Caco-2 (cell line): Measurements from ENCODE around the gene GALNS. TPM values are rescaled to one million over a fixed set of nuclear protein-coding genes. Genes with fewer than 3 reads are reported as not detected.

Experiments used
- BruUV-seq: library from RNA; stranded (reverse); fragments of 400-500 nt; replicated peaks from 2 replicates; lab custom pipeline; 2021; lab: Mats Ljungman, UMichigan
- CTCF ChIA-PET: fragments of 300-600 bp; sonication (Branson Sonifier 250); formaldehyde crosslinking; loops from one replicate; lab custom pipeline; 2022; ENCODE audit warnings: antibody characterized with exemption; lab: Charles Lee
- POLR2A ChIA-PET: fragments of 300-600 bp; sonication (Branson Sonifier 250); formaldehyde crosslinking; loops from one replicate; lab custom pipeline; 2022; ENCODE audit warnings: antibody characterized with exemption; lab: Charles Lee
- DNase-seq, 2 experiments: peaks; one replicate each; pipeline versions ENCODE4 v3.0.0 to v3.0.0-alpha.2; 2020 to 2022
- H3K27me3 ChIP-seq: replicated peaks from 2 replicates; pipeline ENCODE4 v1.6.0; 2011; ENCODE audit warnings: low read length; ENCODE audit not compliant: control insufficient read depth, insufficient read depth
- H3K36me3 ChIP-seq: 2 replicates; pipeline ENCODE4 v1.5.1; 2011; ENCODE audit warnings: low read length; ENCODE audit not compliant: control insufficient read depth, insufficient read depth
- H3K4me1 ChIP-seq: fragments of 250-450 bp; sonication (Bioruptor Pico); 2 replicates; pipeline ENCODE4 v1.5.1; 2020; ENCODE audit warnings: mild to moderate bottlenecking
- H3K4me3 ChIP-seq: 2 replicates; pipeline ENCODE4 v1.5.1; 2011; ENCODE audit warnings: low read depth, mild to moderate bottlenecking, control low read depth, low read length
- H3K9me3 ChIP-seq: fragments of 250-450 bp; sonication (Bioruptor Pico); 2 replicates; pipeline ENCODE4 v1.5.1; 2020; ENCODE audit warnings: mild to moderate bottlenecking, moderate library complexity
- H3K27ac Mint-ChIP-seq: one replicate; pipeline ENCODE4 v1.8.0; 2022; ENCODE audit warnings: mixed read lengths; ENCODE audit not compliant: unreplicated experiment
- H3K27me3 Mint-ChIP-seq: one replicate; pipeline ENCODE4 v1.8.0; 2022; ENCODE audit warnings: mixed read lengths; ENCODE audit not compliant: insufficient read depth, unreplicated experiment
- H3K36me3 Mint-ChIP-seq: one replicate; pipeline ENCODE4 v1.8.0; 2022; ENCODE audit warnings: mild to moderate bottlenecking, mixed read lengths; ENCODE audit not compliant: insufficient read depth, unreplicated experiment
- H3K4me1 Mint-ChIP-seq: one replicate; pipeline ENCODE4 v1.8.0; 2022; ENCODE audit warnings: low read depth, mixed read lengths; ENCODE audit not compliant: unreplicated experiment
- H3K4me3 Mint-ChIP-seq: one replicate; pipeline ENCODE4 v1.8.0; 2022; ENCODE audit warnings: mild to moderate bottlenecking, moderate library complexity, mixed read lengths; ENCODE audit not compliant: unreplicated experiment
- H3K9me3 Mint-ChIP-seq: one replicate; pipeline ENCODE4 v1.8.0; 2022; ENCODE audit warnings: mixed read lengths; ENCODE audit not compliant: unreplicated experiment
- intact Hi-C: fragments of 100-400 bp; cut with micrococcal nuclease; formaldehyde crosslinking; loops from one replicate; pipeline ENCODE4 v1.10.0; 2022; ENCODE audit not compliant: unreplicated experiment
- total RNA-seq: library from RNA; stranded (reverse); gene quantifications from 2 replicates; pipeline ENCODE4 v1.2.3, GENCODE V29; 2022
- TF ChIP-seq, protein P1 (sequence below), 2 experiments: fragments of 200-600 bp in 1 of 2; IDR thresholded peaks; 1 replicate in 1 of 2; 2 replicates in 1 of 2; pipeline versions ENCODE4 v1.5.1 to v1.8.0; 2011 to 2022; ENCODE audit warnings: antibody characterized with exemption in 1 of 2, control low read depth in 1 of 2, inconsistent platforms in 1 of 2, low read depth in 1 of 2, low read length in 1 of 2, mild to moderate bottlenecking in 1 of 2, moderate library complexity in 1 of 2; ENCODE audit not compliant: insufficient read depth in 1 of 2, severe bottlenecking in 1 of 2, unreplicated experiment in 1 of 2

The GALNS gene
- total RNA-seq, 1 experiment from 2014 or later, result 57.8 TPM

- Mint-ChIP-seq H3K27me3 (no peaks in the 10 kb centered on the region), H3K4me3 (no peak overlapping the region), H3K4me1 (peaks cover 40% of the 10 kb centered on the region), H3K9me3 (no peaks in the 10 kb centered on the region), H3K36me3 (peaks cover 52% of the 10 kb centered on the region), H3K27ac (peak overlapping the region; percentile 64)
- intact Hi-C loops, result no loop called here
- Histone ChIP-seq H3K27me3 (no peaks in the 10 kb centered on the region), H3K36me3 (no peaks in the 10 kb centered on the region), H3K9me3 (no peaks in the 10 kb centered on the region), H3K4me3 (no peak overlapping the region), H3K4me1 (peaks cover 53% of the 10 kb centered on the region)
- DNase-seq, result no peak
- BruUV-seq, result no TSS peak
- TF ChIP-seq, protein P1, sequence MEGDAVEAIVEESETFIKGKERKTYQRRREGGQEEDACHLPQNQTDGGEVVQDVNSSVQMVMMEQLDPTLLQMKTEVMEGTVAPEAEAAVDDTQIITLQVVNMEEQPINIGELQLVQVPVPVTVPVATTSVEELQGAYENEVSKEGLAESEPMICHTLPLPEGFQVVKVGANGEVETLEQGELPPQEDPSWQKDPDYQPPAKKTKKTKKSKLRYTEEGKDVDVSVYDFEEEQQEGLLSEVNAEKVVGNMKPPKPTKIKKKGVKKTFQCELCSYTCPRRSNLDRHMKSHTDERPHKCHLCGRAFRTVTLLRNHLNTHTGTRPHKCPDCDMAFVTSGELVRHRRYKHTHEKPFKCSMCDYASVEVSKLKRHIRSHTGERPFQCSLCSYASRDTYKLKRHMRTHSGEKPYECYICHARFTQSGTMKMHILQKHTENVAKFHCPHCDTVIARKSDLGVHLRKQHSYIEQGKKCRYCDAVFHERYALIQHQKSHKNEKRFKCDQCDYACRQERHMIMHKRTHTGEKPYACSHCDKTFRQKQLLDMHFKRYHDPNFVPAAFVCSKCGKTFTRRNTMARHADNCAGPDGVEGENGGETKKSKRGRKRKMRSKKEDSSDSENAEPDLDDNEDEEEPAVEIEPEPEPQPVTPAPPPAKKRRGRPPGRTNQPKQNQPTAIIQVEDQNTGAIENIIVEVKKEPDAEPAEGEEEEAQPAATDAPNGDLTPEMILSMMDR (IDR thresholded peaks at IDR 0.05; ENCODE audit: insufficient read depth in 1 of 2, low read depth in 1 of 2, low read length in 1 of 2, severe bottlenecking in 1 of 2, unreplicated experiment in 1 of 2), result no peak
- ChIA-PET CTCF (interaction anchor here (0.6 to 4.0 kb wide), 4 partner anchors 16 to 655 kb away, joined by 3 to 27 read pairs (median 6); no protein-coding TSS in a partner anchor), POLR2A (interaction anchor here (1.6 kb wide), 1 partner anchor 16 kb away, joined by 4 read pairs; no protein-coding TSS in a partner anchor)
Measured at GRCh38 chr16:88779406-88780141, 77.2 kb downstream of the GALNS start.

DNA sequence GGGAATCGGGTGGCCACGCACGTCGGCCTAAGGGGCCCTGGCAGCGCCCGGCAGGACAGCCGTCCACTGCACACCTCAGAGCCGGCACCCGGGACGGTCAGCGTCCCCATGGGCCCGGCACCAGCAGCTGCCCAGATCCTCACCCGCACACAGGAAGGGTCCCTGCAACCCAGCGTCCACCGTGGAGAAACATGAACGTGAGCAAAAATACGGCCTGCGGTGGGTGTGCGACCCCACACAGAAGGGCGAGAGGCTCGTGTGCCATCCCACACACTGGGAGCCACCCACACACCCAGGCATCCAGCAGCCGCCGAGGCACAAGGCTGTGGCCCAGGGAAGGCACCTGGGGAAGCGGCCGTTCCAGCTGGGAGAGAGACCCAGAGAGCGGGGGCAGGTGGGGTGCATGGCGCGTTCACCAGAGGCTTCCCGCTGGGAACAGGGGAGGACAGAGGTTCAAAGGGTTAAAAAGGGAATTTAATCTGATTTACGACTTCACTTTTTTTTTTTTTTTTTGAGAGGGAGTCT, 78.1 kb downstream of the GALNS start:
- intact Hi-C loops, result no loop called here
- H3K36me3 Mint-ChIP-seq, result peaks cover 56% of the 10 kb centered on the region
- DNase-seq, result no peak
- CTCF ChIA-PET, result no interaction called here
- peak overlapping the region; percentile 48 for H3K27ac Mint-ChIP-seq
- BruUV-seq, result no TSS peak
- no peak overlapping the region for H3K4me3 Mint-ChIP-seq
- Histone ChIP-seq H3K4me1 (peaks cover 58% of the 10 kb centered on the region), H3K36me3 (no peaks in the 10 kb centered on the region), H3K9me3 (no peaks in the 10 kb centered on the region), H3K4me3 (no peak overlapping the region), H3K27me3 (no peaks in the 10 kb centered on the region)
- POLR2A ChIA-PET, result no interaction called here
- no peaks in the 10 kb centered on the region for H3K9me3 Mint-ChIP-seq
- peaks cover 48% of the 10 kb centered on the region for H3K4me1 Mint-ChIP-seq
- no peaks in the 10 kb centered on the region for H3K27me3 Mint-ChIP-seq
- TF ChIP-seq, protein P1 (IDR thresholded peaks at IDR 0.05; ENCODE audit: insufficient read depth in 1 of 2, low read depth in 1 of 2, low read length in 1 of 2, severe bottlenecking in 1 of 2, unreplicated experiment in 1 of 2), result no peak

DNA sequence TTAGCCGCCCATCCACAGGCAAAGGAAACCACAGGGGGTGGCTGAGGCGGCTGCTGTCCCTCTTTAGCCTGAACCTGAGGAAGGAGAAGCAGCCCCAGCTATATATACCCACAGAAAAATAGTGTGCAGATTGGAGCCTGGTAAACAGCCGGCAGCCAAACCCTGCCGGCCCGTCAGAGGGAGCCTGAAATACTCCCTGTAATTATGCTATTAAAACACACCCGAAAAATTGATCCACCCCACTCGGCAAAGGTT, 78.5 kb downstream of the GALNS start:
- intact Hi-C loops, result no loop called here
- peaks cover 58% of the 10 kb centered on the region for H3K4me1 ChIP-seq
- no peaks in the 10 kb centered on the region for H3K36me3 ChIP-seq
- H3K9me3 ChIP-seq, result no peaks in the 10 kb centered on the region
- BruUV-seq, result no TSS peak
- Mint-ChIP-seq H3K4me3 (no peak overlapping the region), H3K27ac (peak overlapping the region; percentile 48), H3K4me1 (peaks cover 44% of the 10 kb centered on the region), H3K9me3 (no peaks in the 10 kb centered on the region), H3K36me3 (peaks cover 60% of the 10 kb centered on the region), H3K27me3 (no peaks in the 10 kb centered on the region)
- TF ChIP-seq, protein P1 (IDR thresholded peaks at IDR 0.05; ENCODE audit: insufficient read depth in 1 of 2, low read depth in 1 of 2, low read length in 1 of 2, severe bottlenecking in 1 of 2, unreplicated experiment in 1 of 2), result no peak
- DNase-seq, result no peak
- CTCF ChIA-PET, result no interaction called here
- POLR2A ChIA-PET, result no interaction called here
- H3K4me3 ChIP-seq, result no peak overlapping the region
- no peaks in the 10 kb centered on the region for H3K27me3 ChIP-seq
